Measurements from ENCODE around the gene IL1RN.

The IL1RN gene

DNA sequence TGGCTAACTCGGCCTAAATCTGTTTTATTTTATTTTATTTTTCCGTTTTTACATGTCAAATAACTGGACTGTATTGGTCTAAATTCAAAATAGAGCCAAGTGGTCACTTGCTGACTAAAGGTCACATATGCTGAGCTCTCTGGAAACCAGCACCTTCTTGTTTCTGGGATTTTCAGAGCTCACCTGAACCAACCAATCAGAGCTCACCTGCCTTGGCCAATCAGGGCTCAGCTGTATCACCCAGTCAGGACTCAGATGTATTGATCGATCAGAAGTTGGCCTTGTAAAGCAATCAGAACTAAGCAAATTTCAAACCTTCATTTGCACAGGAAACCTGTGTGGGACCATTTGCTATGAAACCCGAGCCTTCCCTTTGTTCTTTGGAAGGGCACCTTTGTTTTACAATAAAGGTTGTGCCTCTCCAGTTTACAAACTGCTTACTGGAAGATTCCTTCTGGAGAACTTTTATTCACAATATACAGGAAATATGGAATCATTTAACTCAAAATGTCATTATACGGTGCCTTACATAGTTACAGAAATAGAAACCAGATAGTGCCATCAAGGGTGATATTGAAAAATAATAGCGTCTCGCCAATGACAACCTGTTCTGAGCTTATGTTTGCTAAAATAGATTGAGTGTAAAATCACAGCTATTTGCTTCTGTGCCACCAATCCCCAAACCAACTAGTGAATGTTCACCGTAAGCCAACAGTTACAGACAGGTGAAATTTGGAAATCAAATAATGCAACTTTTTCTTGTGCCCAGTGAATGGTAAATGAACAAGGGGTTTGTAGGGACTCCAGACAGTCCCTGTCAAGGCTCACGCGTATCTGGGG lies 29.1 kb downstream of the IL1RN start:
- DNase-seq (ENCODE audit: low spot score) (no peak), FAIRE-seq (no peak)

DNA sequence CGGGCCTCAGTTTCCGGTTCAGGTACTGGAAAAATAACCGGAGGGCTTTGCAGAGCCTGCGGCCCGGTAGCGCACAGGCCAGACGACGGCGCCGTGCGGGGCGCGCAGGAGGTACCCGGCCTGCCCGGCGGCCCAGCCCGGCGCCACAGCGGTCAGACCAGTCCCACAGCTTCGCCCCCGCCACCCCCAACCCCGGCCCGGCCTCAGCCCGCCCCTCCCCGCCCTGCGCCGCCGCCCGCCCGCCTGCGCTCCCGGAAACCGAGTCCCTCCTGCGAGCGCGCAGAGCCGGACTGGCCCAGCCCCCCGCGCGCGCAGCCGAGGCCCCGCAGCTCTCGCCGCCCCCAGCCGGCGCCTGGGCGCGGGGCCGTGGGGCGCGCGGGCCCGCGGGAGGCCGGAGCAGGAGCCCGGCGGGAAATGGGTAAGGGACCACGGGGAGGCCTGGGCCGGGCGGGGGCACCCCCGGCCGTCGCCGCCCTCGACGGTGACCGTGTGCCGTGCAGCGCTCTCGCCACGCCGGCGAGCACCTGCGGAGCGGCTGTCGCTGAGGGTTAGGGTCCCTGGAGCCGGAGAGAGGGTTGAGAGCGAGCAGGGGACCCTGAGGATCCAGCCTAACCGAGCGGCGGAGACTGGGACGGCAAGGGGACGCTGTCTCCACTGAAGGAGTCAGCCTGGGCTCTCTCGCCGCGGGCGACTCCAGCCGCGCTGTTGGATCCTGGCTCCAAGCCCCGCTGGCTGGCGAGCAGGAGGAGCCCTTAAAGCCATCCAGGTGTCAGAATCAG lies 29.9 kb downstream of the IL1RN start:
- DNase-seq (ENCODE audit: low spot score), result no peak
- no peak for FAIRE-seq

DNA sequence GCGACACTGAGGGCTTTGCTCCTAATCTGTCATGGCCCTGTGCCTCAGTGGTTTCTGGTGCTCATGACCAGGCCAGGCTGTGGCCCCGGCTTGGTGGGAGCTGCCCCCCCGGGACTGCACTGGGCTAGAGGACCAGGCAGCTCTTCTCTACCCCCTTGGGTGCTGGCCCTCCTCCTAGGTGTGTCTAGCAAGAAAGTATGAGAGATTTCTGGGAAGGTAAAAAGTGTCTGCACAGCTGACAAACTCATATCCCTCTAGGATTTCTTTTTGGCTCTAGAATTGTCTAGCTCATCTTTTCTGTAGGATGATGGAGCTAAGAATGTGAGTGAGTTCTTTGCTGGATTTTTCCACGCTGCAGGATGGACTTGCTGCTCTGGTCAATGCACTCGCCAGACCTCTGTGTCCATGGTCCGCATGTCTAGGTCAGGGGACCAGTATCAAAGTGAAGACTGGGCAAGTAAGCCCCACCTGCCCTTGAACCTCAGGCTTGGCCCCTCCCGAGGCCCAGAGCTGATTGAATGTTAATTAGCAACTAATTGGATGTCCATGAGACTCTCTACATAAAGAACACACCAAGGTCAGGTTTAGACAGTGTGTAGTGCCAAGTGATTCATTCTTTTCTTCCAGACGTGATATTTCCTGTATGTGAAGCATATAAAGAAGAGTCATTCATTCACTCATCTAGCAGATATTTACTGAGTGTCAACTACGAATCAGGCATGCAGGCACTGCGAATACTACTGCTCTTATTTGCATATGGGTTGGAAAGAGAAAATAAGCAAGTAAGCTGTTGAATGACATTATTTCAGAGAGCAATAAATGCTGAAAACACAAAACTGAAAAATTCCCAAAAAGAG lies 30.7 kb downstream of the IL1RN start:
- DNase-seq (ENCODE audit: low spot score), result no peak
- FAIRE-seq, result no peak

DNA sequence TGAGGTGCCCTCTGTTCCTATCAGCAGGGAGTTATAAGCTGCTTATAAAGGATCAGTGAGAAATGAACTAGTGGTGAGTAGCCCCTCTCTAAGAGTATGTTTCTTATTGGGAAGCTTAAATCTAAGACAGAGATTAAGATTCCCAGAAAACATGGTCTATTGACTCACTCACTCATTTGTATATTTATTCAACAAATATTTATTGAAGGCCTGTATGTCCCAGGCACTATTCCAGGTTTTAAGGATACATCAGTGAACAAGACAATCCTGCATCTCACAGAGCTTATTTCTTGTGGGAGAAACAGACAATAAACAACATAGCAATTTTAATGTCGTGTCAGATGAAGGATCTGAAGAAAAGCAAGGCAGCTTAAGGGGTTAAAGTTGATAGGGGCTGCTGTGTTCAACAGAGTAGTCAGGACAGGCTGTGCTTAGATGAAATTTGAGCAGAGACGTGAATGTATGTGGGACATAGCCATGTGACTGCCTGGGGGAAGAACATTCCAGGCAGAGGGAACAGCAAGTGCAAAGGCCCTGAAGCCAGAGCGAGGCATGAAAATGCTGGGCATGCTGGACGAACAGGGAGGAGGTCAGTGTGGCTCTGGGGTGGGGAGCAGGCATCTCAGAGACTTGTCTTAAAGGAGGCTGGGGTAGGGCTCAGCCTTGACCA lies 31.6 kb downstream of the IL1RN start:
- DNase-seq (ENCODE audit: low spot score), result no peak
- no peak for FAIRE-seq

DNA sequence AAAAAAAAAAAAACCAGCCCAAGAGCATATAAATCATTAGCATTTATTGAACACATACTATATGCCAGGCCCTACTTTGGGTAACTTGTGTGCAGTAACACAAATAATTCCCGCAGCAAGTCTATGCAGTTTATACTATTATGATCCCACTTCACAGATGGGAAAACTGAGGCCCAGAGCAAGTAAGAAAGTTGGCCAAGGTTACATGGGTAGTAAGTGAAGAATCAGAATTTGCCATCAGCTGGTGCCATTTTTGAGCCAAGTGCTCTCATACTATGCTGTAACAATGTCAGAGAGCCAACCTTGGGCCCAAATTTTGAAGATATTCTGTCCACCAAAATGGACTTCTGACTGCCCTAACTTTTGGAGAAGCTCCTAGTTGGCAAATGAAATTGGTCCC lies 32.9 kb downstream of the IL1RN start:
- no peak for FAIRE-seq
- no peak for DNase-seq (ENCODE audit: low spot score)

DNA sequence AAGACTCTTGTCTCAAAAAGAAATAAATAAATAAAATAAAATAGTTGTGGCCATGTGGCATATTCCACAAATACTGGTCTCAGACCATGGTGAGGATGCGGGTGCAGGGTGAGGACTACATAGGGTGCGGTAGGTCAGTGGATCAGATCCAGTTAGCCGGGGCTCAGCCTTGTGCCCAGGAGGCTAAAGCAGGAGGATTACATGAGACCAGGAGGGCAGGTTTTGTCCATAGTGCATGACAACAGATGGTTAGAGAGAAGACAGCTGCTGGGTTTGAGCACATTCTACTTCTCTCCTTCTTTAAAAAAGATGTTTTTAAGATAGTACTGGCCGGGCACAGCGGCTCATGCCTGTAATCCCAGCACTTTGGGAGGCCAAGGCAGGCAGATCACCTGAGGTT lies 33.6 kb downstream of the IL1RN start:
- FAIRE-seq, result no peak
- DNase-seq (ENCODE audit: low spot score), result no peak

DNA sequence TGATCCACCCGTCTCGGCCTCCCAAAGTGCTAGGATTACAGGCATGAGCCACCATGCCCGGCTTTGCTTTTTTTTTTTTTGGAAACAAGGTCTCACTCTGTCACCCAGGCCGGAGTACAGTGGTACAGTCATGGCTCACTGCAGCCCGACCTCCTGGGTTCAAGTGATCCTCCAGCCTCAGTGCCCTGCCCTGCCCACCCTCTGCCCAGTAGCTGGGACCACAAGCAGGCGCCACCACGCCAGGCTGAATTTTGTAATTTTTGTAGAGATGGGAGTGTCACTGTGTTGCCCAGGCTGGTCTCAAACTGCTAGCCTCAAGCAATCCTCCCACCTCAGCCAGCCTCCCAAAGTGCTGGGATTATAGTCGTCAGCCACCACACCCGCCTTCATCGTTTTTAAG lies 34.8 kb downstream of the IL1RN start:
- FAIRE-seq (no peak), DNase-seq (ENCODE audit: low spot score) (no peak)

DNA sequence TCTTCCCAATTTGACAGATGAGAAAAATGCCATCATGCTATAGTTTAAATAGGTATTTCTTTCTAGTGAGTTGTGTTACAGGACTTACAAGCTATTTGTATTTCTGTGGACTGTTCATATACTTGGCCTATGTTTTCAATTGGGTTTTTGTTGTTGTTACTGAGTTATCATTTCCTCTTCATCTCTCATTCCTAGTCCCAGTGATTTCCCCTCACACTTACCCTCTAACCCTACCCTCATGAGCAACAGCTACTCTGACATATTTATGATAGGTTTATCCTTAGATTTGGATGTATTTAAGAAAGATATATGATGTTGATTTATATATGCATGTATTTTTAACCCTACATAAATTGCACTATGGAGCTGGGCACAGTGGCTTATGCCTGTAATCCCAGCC lies 35.5 kb downstream of the IL1RN start:
- FAIRE-seq (no peak), DNase-seq (ENCODE audit: low spot score) (no peak)

DNA sequence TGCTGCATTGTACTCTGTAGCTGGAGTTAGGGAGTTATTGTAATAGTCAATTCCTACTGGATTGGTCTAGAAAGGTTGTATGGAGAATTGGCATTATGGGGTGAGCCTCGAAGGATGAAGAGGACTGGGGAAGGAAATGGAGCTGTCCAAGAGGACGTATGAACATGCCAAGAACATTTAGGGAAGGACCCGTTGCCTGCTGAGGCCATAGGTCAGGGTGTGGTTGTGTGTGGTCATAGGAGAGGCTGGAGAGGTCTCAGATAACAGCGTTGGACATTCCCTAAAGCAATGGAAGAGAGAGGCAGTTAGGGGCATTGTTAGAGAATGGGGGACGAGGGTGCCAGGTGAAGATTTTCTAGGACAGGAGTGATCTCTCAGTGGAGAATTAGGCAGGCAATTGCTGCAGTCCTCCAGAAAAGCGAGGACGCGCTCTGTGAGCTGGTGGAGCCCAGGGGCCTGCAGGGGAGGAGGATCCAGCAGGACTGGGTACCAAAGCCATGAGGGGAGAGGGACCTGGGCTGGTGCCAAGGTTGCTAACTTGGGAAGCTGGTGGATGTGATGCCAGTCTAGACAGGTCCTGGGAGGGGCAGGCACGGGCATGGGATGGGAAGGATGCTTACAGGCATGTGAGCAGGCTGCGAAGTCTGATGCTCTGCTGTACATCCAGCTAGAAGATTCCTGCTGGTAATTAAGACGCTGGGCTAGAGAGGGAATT lies 37.0 kb downstream of the IL1RN start:
- DNase-seq (ENCODE audit: low spot score), result no peak
- no peak for FAIRE-seq

DNA sequence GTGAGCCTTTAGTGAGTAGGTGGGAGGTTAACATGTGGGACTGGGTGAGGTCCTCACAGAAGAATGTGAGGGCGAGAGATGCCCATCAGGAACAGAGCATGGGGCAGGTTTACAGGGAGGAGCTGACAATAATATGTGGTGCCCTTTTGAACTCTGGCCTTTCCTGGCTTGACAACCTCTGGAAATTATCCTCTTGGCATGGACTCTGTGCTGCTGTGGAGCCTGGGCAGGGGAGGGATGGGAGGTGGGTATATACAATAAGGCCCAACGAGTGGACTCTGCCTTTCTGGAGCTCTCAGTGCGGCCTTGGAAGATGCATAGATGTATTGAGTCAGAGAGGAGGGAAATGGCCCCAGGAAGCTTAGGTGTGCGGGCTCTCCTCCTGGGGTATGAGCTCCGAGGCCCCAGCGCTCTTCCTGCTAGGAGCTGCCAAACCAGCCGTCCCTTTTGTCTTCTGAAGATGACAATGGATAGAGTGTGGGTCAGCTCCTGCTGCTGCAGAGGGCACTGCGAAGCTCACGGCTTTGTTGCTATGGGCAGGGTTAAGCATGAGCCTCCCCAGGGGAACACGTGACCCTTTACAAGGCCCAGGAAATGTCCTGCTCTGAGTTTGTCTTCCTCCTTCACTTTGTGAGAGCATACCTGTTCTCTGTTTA lies 37.7 kb downstream of the IL1RN start:
- FAIRE-seq, result no peak
- no peak for DNase-seq (ENCODE audit: low spot score)

DNA sequence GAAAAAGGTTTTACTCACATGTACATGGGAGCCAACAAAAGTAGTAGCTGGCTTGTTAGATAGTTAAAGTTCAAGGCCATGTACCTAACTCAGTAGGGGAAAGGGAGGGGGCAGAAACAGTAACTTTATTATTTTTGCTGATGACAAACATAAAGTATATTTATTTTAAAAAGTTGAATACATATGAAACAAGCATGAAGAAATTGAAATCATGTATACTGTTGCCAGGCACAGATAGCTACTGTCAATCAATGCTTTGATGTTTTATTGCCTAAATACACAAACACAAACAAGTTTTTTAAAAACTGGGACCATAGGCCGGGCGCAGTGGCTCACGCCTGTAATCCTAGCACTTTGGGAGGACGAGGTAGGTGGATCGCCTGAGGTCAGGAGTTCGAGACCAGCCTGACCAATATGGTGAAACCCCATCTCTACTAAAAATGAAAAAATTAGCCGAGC lies 38.8 kb downstream of the IL1RN start:
- DNase-seq (ENCODE audit: low spot score) (no peak), FAIRE-seq (no peak)

DNA sequence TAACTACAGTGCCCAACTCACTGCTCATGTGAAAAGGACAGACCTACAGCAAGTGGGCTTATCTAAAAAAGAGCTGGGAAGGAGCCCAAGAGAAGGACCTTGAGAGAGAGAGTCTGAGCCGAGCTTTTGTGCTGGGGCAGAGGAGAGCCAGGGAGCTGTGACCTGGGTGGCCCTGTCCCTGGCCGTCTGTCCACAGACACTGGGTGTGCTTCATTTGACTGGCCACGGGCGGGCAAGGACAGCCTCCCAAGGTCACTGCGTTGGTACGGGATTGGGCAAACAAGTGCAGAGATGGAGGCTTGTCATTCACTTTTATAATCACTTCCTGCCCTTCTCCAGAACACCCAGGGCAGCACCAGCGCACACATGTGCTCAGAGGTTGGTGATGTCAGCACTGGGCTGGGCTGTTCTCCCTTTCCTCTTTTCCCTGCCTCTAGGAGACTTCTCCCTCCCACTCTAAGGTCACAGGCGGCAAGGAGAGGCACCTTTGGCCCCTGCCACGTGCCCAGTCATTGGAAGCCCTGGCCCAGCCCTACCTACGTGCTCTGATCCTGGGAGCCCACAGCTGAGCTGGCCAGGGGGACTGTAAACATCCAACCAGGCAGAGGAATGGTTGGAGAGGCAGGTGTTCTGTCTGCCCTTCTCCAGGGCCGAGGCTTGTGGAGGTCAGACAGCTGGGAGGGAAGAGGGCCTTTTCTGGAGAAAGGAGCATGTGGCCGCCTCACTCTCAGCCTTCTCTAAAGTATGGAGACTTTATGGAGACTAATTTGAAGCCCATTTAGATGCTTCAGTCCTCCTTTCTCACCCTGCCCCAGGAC lies 39.9 kb downstream of the IL1RN start:
- DNase-seq (ENCODE audit: low spot score) (no peak), FAIRE-seq (no peak)

DNA sequence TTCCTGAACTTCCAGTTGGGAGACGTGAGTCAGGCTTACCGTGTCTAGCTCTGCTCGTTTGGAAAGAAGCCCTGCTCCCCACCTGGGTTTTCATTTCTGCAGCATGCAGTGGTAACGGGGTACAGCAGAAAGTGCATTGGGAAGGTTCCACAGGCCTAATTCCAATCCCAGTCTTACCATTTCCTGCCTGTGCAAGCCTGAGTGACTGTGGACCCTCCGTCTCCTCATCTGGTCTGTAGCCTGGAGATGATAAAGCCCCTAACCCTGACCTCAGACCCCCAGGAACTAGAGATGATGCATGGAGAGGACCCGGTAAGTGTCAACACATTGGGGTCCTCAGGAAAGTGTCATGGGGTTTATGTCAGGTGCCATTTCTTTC lies 40.6 kb downstream of the IL1RN start:
- no peak for DNase-seq (ENCODE audit: low spot score)
- no peak for FAIRE-seq

DNA sequence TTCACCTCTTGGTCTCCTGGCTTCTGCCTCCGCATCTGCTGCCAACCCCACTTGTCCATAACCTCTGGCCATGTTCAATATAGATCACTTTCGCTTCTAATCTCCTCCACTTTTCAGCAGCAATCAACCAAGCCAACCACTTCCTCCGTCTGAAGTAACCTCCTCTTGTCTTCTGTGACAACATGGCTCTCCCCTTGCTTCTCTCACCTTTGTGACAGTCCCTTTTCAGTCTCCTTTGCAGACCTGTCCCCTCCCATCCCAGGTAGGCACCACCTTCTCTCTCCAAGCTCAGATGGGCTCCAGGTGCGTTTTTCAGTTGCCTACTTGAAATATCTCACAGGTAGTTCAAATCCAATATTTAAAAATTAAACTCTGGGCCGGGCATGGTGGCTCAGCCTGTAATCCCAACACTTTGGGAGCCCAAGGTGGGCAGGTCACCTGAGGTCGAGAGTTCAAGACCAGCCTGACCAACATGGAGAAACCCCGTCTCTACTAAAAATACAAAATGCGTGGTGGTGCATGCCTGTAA lies 41.7 kb downstream of the IL1RN start:
- FAIRE-seq (no peak), DNase-seq (ENCODE audit: low spot score) (no peak)

DNA sequence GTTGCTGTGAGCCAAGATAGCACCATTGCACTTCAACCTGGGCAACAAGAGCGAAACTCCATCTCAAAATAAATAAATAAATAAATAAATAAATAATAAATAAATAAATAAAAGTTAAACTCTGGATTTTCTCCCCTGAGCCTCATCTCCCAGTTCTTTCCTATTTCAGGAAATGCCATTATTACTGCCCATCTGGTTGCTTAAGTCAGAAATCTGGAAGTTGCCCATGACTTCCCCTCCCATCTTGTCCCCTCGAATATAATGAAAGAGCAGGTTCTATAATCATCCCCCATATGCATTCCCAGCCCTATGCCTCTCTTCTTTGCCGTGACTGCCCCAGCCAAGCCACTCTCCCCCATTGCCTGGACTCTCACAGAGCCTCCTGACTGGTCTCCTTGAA lies 42.2 kb downstream of the IL1RN start:
- no peak for DNase-seq (ENCODE audit: low spot score)
- no peak for FAIRE-seq

DNA sequence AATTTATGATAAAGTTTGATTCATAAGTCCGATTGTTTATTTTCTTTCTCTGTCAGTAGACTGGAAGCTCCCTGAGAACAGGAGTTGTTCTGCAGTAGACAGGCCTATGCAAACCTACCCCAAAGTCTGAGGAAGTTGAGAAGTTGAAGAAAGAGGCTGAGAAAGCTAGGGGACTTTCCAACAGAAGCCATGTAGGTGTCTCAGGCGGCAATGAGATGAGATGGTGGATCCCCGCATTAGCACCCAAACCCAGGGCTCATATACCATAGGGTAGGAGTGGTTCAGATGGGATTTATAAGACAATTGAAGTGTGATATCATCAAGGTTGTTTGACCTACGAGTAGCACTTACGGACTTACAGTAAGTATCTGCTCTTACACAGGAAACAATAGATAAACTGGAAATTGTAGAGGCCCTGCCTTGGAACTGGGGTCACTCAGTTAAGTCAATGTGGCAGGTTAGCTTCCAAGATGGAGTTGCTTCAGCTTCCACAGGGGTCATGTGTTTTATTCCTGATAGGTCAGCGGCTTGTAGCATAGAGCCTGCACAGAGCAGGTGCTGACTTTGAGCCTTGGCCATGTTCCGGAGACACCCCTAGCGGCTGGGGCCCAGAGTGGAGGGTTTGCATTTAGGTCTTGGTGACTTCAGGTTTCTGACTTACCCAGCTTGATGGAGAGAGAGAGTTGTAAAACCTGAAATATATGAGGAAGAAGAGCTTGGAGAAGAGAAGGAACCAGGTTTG lies 44.1 kb downstream of the IL1RN start:
- FAIRE-seq, result no peak

DNA sequence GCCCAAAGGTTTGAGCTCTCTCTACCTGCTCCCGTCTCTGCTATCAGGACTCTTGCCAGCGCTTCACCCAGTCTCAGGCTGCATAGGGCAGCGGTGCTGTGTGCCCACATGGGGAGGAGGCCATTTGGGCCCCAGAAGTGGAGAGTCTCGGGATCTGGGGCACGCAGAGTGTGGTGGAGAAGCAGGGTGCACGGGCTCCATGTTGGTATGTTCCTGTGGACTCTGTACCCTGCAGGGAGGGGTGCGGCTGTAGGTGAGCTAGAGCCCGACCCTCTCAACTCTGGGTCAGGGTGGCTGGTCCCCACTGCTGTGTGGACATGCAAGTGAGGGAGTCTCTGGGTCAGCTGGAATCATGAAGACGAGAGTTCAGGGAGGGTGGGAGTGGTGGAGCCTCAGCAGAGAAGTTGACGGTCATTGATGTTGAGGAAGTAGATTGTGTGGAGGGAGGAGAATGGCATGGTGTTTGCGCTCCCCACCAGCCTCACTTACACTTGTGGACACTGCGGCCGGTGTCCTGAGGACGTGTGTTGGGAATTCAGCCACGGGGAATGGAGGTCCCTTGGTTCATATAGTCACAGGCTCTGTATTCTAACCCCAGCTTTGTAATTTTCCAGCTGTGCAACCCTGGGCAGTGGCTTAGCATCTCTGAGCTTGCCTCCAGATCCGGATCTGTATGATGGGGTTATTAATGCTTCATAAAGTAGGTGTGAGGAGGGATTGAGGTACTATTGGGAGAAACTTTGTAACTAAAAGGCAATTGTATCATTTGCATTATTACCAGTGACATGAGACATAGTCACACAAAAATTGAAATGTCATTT lies 45.5 kb downstream of the IL1RN start:
- DNase-seq (ENCODE audit: low spot score), result no peak
- no peak for FAIRE-seq

More for the DNA sequence above, 44.1 kb downstream of the IL1RN start:
- DNase-seq (ENCODE audit: low spot score), result no peak
